Duodenal mucosa (tissue), 2 donors: ENCODE results near the gene INTS6.
A peak's percentile ranks its signal among the peaks of the same experiment; 100 is the strongest.

Source experiments
- H3K27ac ChIP-seq: one replicate; pipeline ENCODE4 v1.7.0; 2013; ENCODE audit warnings: low read depth, low read length
- H3K27me3 ChIP-seq, 2 donors: one replicate each; pipeline ENCODE4 v1.7.0; 2013; ENCODE audit warnings: low read length in 2 of 2, control low read depth in 1 of 2; ENCODE audit not compliant: insufficient read depth in 2 of 2, control insufficient read depth in 1 of 2
- H3K36me3 ChIP-seq, 2 donors: one replicate each; pipeline ENCODE4 v1.7.0; 2013; ENCODE audit warnings: low read length in 2 of 2, control low read depth in 1 of 2; ENCODE audit not compliant: insufficient read depth in 2 of 2, control insufficient read depth in 1 of 2
- H3K4me1 ChIP-seq, 2 donors: one replicate each; pipeline ENCODE4 v1.7.0; 2013; ENCODE audit warnings: low read length in 2 of 2, control low read depth in 1 of 2; ENCODE audit not compliant: insufficient read depth in 2 of 2, control insufficient read depth in 1 of 2
- H3K4me3 ChIP-seq, 2 donors: one replicate each; pipeline ENCODE4 v1.7.0; 2013; ENCODE audit warnings: low read length in 2 of 2, low read depth in 1 of 2
- H3K9ac ChIP-seq, 2 donors: one replicate each; pipeline ENCODE4 v1.7.0; 2013; ENCODE audit warnings: low read length in 2 of 2, low read depth in 1 of 2
- H3K9me3 ChIP-seq, 2 donors: one replicate each; pipeline ENCODE4 v1.7.0; 2013; ENCODE audit warnings: low read length in 2 of 2, control low read depth in 1 of 2; ENCODE audit not compliant: control insufficient read depth in 1 of 2

INTS6 gene

DNA sequence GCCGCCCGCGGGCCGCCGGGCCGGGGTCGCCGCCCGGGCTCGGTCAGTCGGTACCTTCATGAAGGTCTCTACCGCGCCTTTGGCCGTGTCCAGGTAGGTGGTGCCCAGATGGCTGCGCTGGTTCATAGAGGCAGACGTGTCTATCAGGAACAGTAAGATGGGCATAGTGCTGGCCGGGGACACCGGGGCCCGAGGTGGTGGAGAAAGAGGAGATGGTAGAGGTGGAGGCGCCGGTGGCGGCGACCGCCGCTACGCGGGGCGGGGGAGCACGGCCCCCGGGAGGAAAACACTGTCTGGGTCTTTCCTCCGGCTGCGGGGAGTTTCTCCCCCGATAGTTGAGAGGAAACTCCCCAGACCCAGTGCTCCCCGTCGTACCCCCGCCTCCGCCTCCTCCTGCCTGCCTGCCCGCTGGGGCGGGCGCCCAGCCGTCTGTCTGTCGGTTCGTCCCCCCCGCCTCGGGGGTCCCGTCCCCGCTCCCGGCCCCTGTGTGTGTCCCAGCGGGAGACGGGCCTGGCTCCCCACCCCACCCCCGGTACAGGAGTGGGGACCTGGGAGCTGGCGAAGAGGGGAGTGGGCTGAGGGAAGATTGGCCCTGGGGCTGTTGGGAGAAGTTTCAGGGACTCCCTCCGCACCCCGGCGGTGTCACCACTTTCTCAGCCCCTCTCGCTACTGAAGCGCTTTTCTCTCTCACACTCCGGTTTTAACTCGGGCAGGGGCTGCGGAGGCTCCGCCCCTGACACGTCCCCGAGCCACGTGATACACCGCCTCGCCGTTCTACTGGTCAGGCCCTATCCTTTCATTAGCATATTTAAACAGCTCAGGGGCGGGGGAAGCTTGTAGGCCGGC lies at the start of gene INTS6:
Gene INTS6, minus strand, starts transcription at position 676 of the 846 bp plus-strand sequence. Its CDS starts 511 bp downstream, at position 165.
- no peaks in the 10 kb centered on the region for H3K9me3 ChIP-seq
- peaks cover 4 to 23% of the 10 kb centered on the region in 2 donors for H3K36me3 ChIP-seq
- H3K27ac ChIP-seq = peak within 1 kb of the TSS; percentile 89
- H3K27me3 ChIP-seq = no peaks in the 10 kb centered on the region
- peak within 1 kb of the TSS; percentile 93 to 97 for H3K9ac ChIP-seq
- peaks cover 25% of the 10 kb centered on the region in 2 donors for H3K4me1 ChIP-seq
- peak within 1 kb of the TSS; percentile 90 to 96 for H3K4me3 ChIP-seq

- Histone ChIP-seq H3K36me3 (no peaks in the 10 kb centered on the region), H3K27me3 (peaks cover 0 to 4% of the 10 kb centered on the region in 2 donors), H3K9me3 (no peaks in the 10 kb centered on the region), H3K4me3 (no peak overlapping the region), H3K9ac (no peak overlapping the region), H3K27ac (no peak overlapping the region), H3K4me1 (no peaks in the 10 kb centered on the region)
Observed at GRCh38 chr13:51502153-51502651, 49.4 kb upstream of the INTS6 start.

DNA sequence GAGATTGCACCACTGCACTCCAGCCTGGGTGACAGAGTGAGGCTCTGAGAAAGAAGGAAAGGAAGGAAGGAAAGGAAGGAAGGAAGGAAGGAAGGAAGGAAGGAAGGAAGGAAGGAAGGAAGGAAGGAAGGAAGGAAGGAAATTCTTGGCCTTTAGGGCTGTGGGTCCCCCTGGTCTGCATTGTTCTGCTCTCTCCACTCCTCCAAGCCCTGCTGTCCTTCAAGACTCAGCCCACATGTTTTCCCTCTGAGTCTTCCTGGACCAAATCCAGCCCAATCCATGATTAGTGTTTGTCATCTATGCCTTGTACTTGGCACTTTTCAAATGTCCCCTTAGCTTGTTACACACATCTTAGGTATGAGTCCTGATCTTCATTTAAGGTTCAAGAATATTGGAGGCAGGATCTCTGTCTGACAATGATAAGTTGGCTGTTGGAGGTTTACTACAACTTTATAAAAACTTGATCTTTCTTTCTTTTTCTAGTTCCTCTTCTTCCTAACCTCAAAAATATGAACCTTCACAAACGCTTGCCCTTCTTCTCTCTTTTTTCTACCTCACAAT lies 48.8 kb upstream of the INTS6 start:
- Histone ChIP-seq H3K4me1 (no peaks in the 10 kb centered on the region), H3K9me3 (no peaks in the 10 kb centered on the region), H3K27me3 (peaks cover 0 to 4% of the 10 kb centered on the region in 2 donors), H3K27ac (no peak overlapping the region), H3K36me3 (no peaks in the 10 kb centered on the region), H3K4me3 (no peak overlapping the region), H3K9ac (no peak overlapping the region)

- Histone ChIP-seq H3K9me3 (no peaks in the 10 kb centered on the region), H3K36me3 (no peaks in the 10 kb centered on the region), H3K27ac (no peak overlapping the region), H3K4me3 (no peak overlapping the region), H3K4me1 (no peaks in the 10 kb centered on the region), H3K9ac (no peak overlapping the region), H3K27me3 (peaks cover 0 to 4% of the 10 kb centered on the region in 2 donors)
Observed at GRCh38 chr13:51501096-51501495, 48.3 kb upstream of the INTS6 start.

DNA sequence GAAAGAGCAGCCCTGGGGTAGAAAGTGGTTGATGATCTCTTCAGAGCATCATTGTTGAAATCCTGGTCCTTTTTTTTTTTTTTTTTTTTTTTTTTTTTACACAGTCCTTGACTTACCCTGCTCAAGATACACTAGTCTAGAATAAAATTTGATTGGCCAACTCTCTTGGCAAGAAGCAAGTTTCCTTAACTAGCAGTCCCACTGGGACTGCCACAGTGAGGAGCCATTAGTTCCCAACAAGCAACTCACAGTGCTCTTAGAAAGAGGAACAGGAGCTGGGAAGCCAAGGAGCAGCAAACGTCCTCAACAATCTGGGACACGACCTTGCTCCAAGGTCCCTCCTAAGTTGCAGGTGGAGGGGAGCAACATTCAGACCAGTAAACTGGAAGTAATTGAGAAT lies 47.9 kb upstream of the INTS6 start:
- H3K27ac ChIP-seq = no peak overlapping the region
- H3K4me1 ChIP-seq = no peaks in the 10 kb centered on the region
- H3K27me3 ChIP-seq = peaks cover 0 to 4% of the 10 kb centered on the region in 2 donors
- H3K4me3 ChIP-seq = no peak overlapping the region
- H3K9ac ChIP-seq = no peak overlapping the region
- H3K9me3 ChIP-seq = no peaks in the 10 kb centered on the region
- H3K36me3 ChIP-seq = no peaks in the 10 kb centered on the region

DNA sequence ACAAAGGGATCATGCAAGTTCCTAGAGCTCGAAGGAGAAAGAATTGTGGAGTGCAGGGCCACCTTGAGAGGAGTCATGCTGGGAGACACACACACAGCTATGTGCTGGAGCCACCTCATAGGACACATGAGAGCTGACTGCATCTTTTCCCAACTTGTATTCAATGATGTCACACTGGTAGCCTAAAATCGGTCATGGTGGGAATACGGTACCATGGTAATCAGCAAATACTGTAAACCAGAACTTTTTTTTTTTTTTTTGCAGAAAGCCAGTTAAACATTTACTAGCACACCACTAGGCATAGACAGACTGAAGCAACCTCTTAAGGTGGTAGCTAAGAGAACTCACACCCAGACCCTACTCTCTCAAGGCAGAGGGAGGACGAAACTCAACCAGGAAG lies 47.0 kb upstream of the INTS6 start:
- Histone ChIP-seq H3K27ac (no peak overlapping the region), H3K9me3 (no peaks in the 10 kb centered on the region), H3K27me3 (peaks cover 0 to 4% of the 10 kb centered on the region in 2 donors), H3K4me1 (no peaks in the 10 kb centered on the region), H3K4me3 (no peak overlapping the region), H3K9ac (no peak overlapping the region), H3K36me3 (no peaks in the 10 kb centered on the region)

DNA sequence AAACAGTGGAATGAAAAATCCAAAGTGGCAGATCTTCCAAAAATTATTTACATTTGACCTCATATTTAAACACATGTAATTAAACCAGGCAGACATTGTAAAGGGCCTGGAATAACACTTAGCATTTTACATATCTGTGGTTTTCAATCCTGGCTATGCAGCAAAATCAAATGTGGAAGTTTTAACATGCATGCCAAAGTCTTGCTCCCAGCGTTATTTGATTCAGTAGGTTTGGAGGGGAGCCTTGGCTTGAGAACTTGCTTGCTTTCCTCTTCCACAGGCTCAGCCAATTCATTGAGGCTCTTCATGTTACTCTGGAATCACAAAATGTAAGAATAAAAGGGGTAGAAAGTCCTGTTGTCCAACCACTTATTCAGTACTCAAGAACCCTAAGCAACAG lies 42.5 kb upstream of the INTS6 start:
- Histone ChIP-seq H3K9me3 (no peaks in the 10 kb centered on the region), H3K4me1 (no peaks in the 10 kb centered on the region), H3K4me3 (no peak overlapping the region), H3K9ac (no peak overlapping the region), H3K36me3 (no peaks in the 10 kb centered on the region), H3K27me3 (peaks cover 0 to 4% of the 10 kb centered on the region in 2 donors), H3K27ac (no peak overlapping the region)

DNA sequence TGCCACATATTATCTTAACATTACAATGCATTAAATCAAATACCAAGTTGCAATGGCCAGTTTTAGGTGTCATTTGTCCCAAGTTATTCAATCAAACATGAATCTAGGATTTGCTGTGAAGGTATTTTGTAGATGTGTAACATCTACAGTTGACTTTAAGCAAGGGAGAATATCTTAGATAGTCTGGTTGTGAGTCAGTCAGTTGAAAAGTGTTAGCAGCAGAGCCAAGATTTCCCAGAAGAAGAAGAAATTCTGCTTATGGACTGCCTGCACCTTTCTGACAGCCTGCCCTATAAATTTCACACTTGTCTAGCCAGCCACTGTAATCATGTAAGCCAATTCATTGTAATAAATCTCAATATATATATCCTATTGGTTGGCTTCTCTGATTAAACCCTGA lies 41.3 kb upstream of the INTS6 start:
- peaks cover 0 to 4% of the 10 kb centered on the region in 2 donors for H3K27me3 ChIP-seq
- H3K36me3 ChIP-seq = no peaks in the 10 kb centered on the region
- H3K9me3 ChIP-seq = no peaks in the 10 kb centered on the region
- no peak overlapping the region for H3K9ac ChIP-seq
- H3K27ac ChIP-seq = no peak overlapping the region
- H3K4me1 ChIP-seq = no peaks in the 10 kb centered on the region
- H3K4me3 ChIP-seq = no peak overlapping the region

DNA sequence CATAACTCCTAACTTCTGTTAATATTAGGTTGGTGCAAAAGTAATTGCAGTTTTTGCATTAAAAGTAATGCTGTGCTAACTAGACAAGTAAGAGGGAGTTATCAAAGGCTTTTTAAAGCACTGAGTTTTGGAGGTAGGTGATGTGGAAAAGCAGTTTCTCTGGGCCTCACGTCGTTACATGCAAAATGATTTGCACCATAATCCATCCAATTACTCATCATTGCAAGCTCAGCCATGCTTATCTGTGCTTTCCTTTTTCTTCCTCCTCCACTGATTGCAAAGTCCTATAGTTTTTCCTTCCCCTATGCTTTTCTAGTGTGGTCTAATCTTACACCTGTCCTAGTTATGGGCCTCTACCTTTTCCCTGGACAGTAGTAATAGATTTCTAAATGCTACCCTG lies 35.4 kb upstream of the INTS6 start:
- no peak overlapping the region for H3K4me3 ChIP-seq
- H3K36me3 ChIP-seq = no peaks in the 10 kb centered on the region
- H3K9ac ChIP-seq = no peak overlapping the region
- no peaks in the 10 kb centered on the region for H3K9me3 ChIP-seq
- no peaks in the 10 kb centered on the region for H3K4me1 ChIP-seq
- H3K27ac ChIP-seq = no peak overlapping the region
- peaks cover 0 to 3% of the 10 kb centered on the region in 2 donors for H3K27me3 ChIP-seq

DNA sequence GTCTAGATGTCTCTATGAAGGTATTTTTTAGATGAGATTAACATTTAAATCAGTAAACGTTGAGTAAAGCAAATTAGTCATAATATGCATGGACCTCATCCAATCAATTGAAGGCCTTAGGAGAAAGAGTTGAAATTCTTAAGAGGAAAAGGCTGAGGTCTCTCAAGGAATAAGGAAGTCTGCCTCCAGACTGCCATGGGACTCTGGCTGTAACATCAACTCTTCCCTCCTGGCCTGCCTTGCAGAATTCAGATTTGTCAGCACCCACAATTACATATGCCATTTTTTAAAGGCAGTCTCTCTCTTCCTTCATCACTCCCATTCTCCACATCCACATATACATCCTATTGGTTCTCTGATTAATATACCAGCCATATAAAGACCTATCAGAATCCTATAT lies 28.8 kb upstream of the INTS6 start:
- peaks cover 0 to 5% of the 10 kb centered on the region in 2 donors for H3K4me1 ChIP-seq
- no peak overlapping the region for H3K27ac ChIP-seq
- no peaks in the 10 kb centered on the region for H3K9me3 ChIP-seq

More for the DNA sequence above, 28.8 kb upstream of the INTS6 start:
- Histone ChIP-seq H3K9ac (no peak overlapping the region), H3K4me3 (no peak overlapping the region), H3K27me3 (peaks cover 0 to 2% of the 10 kb centered on the region in 2 donors), H3K36me3 (no peaks in the 10 kb centered on the region)
